HEK293 (cell line): ENCODE data around the gene S100A14.

Experiments used
- FEZF1 ChIP-seq: fragments of 450-650 bp; formaldehyde crosslinking; IDR thresholded peaks from 2 replicates; pipeline ENCODE4 v1.5.1; 2016; ENCODE audit warnings: missing biosample characterization, missing genetic modification characterization
- GFI1B ChIP-seq: fragments of 450-650 bp; formaldehyde crosslinking; IDR thresholded peaks from 2 replicates; pipeline ENCODE4 v1.5.1; 2016; ENCODE audit warnings: missing biosample characterization, missing genetic modification characterization
- GLI4 ChIP-seq: fragments of 450-650 bp; formaldehyde crosslinking; IDR thresholded peaks from 2 replicates; pipeline ENCODE4 v1.5.1; 2016; ENCODE audit warnings: missing biosample characterization, missing genetic modification characterization
- GLIS1 ChIP-seq: fragments of 450-650 bp; formaldehyde crosslinking; IDR thresholded peaks from 2 replicates; pipeline ENCODE4 v1.5.1; 2016; ENCODE audit warnings: missing biosample characterization, missing genetic modification characterization
- OSR2 ChIP-seq: fragments of 450-650 bp; formaldehyde crosslinking; IDR thresholded peaks from 2 replicates; pipeline ENCODE4 v1.5.1; 2016; ENCODE audit warnings: missing biosample characterization, missing genetic modification characterization
- SP2 ChIP-seq: fragments of 450-650 bp; formaldehyde crosslinking; IDR thresholded peaks from 2 replicates; pipeline ENCODE4 v1.5.1; 2016; ENCODE audit warnings: missing biosample characterization, missing genetic modification characterization
- WT1 ChIP-seq: fragments of 450-650 bp; formaldehyde crosslinking; IDR thresholded peaks from 2 replicates; pipeline ENCODE4 v1.5.1; 2016; ENCODE audit warnings: missing biosample characterization, missing genetic modification characterization
- ZBTB8A ChIP-seq: fragments of 450-650 bp; formaldehyde crosslinking; IDR thresholded peaks from 2 replicates; pipeline ENCODE4 v1.5.1; 2016; ENCODE audit warnings: missing biosample characterization, missing genetic modification characterization
- ZFP69B ChIP-seq: fragments of 450-650 bp; formaldehyde crosslinking; IDR thresholded peaks from 2 replicates; pipeline ENCODE4 v1.5.1; 2016; ENCODE audit warnings: missing biosample characterization, missing genetic modification characterization
- ZNF121 ChIP-seq: fragments of 450-650 bp; formaldehyde crosslinking; IDR thresholded peaks from 2 replicates; pipeline ENCODE4 v1.5.1; 2016; ENCODE audit warnings: missing biosample characterization, missing genetic modification characterization
- ZNF24 ChIP-seq: fragments of 450-650 bp; formaldehyde crosslinking; IDR thresholded peaks from 2 replicates; pipeline ENCODE4 v1.5.1; 2016; ENCODE audit warnings: missing biosample characterization, missing genetic modification characterization
- ZNF341 ChIP-seq: fragments of 450-650 bp; formaldehyde crosslinking; IDR thresholded peaks from 2 replicates; pipeline ENCODE4; 2016; ENCODE audit warnings: low read depth, missing biosample characterization, missing genetic modification characterization
- ZNF394 ChIP-seq: fragments of 450-650 bp; formaldehyde crosslinking; IDR thresholded peaks from 2 replicates; pipeline ENCODE4 v1.5.1; 2016; ENCODE audit warnings: missing biosample characterization, missing genetic modification characterization, mild to moderate bottlenecking, moderate library complexity, borderline replicate concordance
- ZNF423 ChIP-seq: fragments of 450-650 bp; formaldehyde crosslinking; IDR thresholded peaks from 2 replicates; pipeline ENCODE4 v1.5.1; 2016; ENCODE audit warnings: missing biosample characterization, missing genetic modification characterization
- ZNF48 ChIP-seq: fragments of 450-650 bp; formaldehyde crosslinking; IDR thresholded peaks from 2 replicates; pipeline ENCODE4 v1.5.1; 2016; ENCODE audit warnings: missing biosample characterization, missing genetic modification characterization
- ZNF660 ChIP-seq: fragments of 450-650 bp; IDR thresholded peaks from 2 replicates; pipeline ENCODE4 v1.5.1; 2018; ENCODE audit warnings: missing biosample characterization, mild to moderate bottlenecking, missing genetic modification characterization
- ZNF777 ChIP-seq: fragments of 450-650 bp; formaldehyde crosslinking; IDR thresholded peaks from 2 replicates; pipeline ENCODE4 v1.5.1; 2017; ENCODE audit warnings: missing biosample characterization, missing genetic modification characterization, borderline replicate concordance
- ZNF785 ChIP-seq: fragments of 450-650 bp; formaldehyde crosslinking; IDR thresholded peaks from 2 replicates; pipeline ENCODE4 v1.5.1; 2016; ENCODE audit warnings: missing biosample characterization, missing genetic modification characterization
- TF ChIP-seq, protein P1 (sequence below): fragments of 450-650 bp; formaldehyde crosslinking; IDR thresholded peaks from 2 replicates; pipeline ENCODE4 v1.5.1; 2016; ENCODE audit warnings: missing biosample characterization, missing genetic modification characterization
- TF ChIP-seq, protein P2 (sequence below): fragments of 450-650 bp; formaldehyde crosslinking; IDR thresholded peaks from 2 replicates; pipeline ENCODE4 v1.5.1; 2016; ENCODE audit warnings: missing biosample characterization, missing genetic modification characterization
- TF ChIP-seq, protein P3 (sequence below): fragments of 450-650 bp; formaldehyde crosslinking; IDR thresholded peaks from 2 replicates; pipeline ENCODE4 v1.5.1; 2016; ENCODE audit warnings: missing biosample characterization, missing genetic modification characterization
- TF ChIP-seq, protein P4 (sequence below): fragments of 450-650 bp; formaldehyde crosslinking; IDR thresholded peaks from 2 replicates; pipeline ENCODE4 v1.5.1; 2016; ENCODE audit warnings: missing biosample characterization, missing genetic modification characterization
- TF ChIP-seq, protein P5 (sequence below): fragments of 450-650 bp; formaldehyde crosslinking; IDR thresholded peaks from 2 replicates; pipeline ENCODE4 v1.5.1; 2017; ENCODE audit warnings: missing biosample characterization, missing genetic modification characterization
- TF ChIP-seq, protein P6 (sequence below): sonication (generic); formaldehyde crosslinking; IDR thresholded peaks from 2 replicates; pipeline ENCODE4 v1.8.1; 2022; ENCODE audit warnings: mild to moderate bottlenecking, moderate library complexity, missing genetic modification reagents

S100A14 gene

DNA sequence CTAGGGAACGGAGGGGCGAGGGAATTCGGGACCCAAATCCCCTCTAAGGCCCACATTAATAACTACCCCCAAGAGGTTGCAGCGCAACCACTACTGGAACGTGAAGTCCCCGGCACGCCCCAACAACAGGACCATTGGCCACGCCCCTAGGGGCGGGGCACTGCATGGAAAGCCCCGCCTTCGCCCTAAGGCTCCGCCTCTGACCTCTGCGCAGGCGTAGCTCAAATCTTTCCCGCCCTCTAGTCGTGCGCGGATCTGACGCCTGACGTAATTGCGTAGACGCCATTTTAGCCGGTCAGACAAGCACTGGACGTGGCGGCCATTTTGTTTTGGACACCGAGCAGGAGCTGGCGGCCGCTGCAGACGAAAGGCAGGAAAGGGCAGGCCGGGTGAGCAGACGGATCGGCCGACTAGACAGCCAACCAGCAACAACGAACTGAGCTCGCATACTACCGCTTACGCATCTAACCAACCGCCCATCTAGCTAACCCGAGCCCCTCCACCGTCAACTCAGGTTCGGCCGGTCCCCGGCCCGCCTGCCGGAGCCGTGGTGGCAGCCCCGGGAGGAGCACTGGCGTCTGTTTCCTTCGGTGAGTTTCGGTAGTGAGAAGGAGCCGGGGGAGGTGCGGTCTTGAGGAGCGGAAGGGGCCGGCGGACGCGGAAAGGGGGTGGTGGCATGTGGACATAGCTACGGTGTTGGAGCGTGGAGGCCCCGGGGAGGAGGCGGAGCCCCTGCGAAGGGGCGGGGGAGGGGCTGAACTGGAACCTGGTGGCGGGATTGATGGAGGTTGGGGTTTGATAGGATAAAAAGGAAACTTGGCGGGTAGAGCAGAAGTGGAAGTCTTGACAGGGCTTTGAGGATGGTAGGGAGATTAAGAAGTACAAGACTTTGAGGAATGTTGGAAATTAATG lies 17.9 kb upstream of the S100A14 start, which contains the start of gene CHTOP (continued):
- TF ChIP-seq, protein P1, sequence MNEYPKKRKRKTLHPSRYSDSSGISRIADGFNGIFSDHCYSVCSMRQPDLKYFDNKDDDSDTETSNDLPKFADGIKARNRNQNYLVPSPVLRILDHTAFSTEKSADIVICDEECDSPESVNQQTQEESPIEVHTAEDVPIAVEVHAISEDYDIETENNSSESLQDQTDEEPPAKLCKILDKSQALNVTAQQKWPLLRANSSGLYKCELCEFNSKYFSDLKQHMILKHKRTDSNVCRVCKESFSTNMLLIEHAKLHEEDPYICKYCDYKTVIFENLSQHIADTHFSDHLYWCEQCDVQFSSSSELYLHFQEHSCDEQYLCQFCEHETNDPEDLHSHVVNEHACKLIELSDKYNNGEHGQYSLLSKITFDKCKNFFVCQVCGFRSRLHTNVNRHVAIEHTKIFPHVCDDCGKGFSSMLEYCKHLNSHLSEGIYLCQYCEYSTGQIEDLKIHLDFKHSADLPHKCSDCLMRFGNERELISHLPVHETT (tag by site-specific recombination) = peak; percentile 82; the same call in 1 of the 2 replicates
- TF ChIP-seq ZNF785 (tag by site-specific recombination) (0 out of 2 replicates have a peak, but pooled peaks have one; percentile 14), ZNF394 (tag by site-specific recombination) (peak; percentile 61; the same call in 1 of the 2 replicates), GLI4 (tag by site-specific recombination) (no peak), ZNF777 (tag by site-specific recombination) (peak; percentile 89), ZNF660 (tag by site-specific recombination) (peak; percentile 87), ZNF24 (peak; percentile 91), ZFP69B (peak; percentile 85), GLIS1 (peak; percentile 48; the same call in 1 of the 2 replicates), GFI1B (no peak), ZNF341 (peak; percentile 91), OSR2 (tag by site-specific recombination) (peak; percentile 48; the same call in 1 of the 2 replicates), SP2 (peak; percentile 89), ZNF423 (tag by site-specific recombination) (peak; percentile 37; the same call in 1 of the 2 replicates), FEZF1 (tag by site-specific recombination) (peak; percentile 10; the same call in 1 of the 2 replicates), ZNF48 (no peak), ZBTB8A (peak; percentile 30; the same call in 1 of the 2 replicates), WT1 (tag by site-specific recombination) (peak; percentile 48; the same call in 1 of the 2 replicates), ZNF121 (tag by site-specific recombination) (no peak)
- TF ChIP-seq, protein P2, sequence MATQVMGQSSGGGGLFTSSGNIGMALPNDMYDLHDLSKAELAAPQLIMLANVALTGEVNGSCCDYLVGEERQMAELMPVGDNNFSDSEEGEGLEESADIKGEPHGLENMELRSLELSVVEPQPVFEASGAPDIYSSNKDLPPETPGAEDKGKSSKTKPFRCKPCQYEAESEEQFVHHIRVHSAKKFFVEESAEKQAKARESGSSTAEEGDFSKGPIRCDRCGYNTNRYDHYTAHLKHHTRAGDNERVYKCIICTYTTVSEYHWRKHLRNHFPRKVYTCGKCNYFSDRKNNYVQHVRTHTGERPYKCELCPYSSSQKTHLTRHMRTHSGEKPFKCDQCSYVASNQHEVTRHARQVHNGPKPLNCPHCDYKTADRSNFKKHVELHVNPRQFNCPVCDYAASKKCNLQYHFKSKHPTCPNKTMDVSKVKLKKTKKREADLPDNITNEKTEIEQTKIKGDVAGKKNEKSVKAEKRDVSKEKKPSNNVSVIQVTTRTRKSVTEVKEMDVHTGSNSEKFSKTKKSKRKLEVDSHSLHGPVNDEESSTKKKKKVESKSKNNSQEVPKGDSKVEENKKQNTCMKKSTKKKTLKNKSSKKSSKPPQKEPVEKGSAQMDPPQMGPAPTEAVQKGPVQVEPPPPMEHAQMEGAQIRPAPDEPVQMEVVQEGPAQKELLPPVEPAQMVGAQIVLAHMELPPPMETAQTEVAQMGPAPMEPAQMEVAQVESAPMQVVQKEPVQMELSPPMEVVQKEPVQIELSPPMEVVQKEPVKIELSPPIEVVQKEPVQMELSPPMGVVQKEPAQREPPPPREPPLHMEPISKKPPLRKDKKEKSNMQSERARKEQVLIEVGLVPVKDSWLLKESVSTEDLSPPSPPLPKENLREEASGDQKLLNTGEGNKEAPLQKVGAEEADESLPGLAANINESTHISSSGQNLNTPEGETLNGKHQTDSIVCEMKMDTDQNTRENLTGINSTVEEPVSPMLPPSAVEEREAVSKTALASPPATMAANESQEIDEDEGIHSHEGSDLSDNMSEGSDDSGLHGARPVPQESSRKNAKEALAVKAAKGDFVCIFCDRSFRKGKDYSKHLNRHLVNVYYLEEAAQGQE (tag by site-specific recombination) = peak; percentile 55
- TF ChIP-seq, protein P3, sequence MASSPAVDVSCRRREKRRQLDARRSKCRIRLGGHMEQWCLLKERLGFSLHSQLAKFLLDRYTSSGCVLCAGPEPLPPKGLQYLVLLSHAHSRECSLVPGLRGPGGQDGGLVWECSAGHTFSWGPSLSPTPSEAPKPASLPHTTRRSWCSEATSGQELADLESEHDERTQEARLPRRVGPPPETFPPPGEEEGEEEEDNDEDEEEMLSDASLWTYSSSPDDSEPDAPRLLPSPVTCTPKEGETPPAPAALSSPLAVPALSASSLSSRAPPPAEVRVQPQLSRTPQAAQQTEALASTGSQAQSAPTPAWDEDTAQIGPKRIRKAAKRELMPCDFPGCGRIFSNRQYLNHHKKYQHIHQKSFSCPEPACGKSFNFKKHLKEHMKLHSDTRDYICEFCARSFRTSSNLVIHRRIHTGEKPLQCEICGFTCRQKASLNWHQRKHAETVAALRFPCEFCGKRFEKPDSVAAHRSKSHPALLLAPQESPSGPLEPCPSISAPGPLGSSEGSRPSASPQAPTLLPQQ (tag by site-specific recombination) = peak; percentile 87
- TF ChIP-seq, protein P4, sequence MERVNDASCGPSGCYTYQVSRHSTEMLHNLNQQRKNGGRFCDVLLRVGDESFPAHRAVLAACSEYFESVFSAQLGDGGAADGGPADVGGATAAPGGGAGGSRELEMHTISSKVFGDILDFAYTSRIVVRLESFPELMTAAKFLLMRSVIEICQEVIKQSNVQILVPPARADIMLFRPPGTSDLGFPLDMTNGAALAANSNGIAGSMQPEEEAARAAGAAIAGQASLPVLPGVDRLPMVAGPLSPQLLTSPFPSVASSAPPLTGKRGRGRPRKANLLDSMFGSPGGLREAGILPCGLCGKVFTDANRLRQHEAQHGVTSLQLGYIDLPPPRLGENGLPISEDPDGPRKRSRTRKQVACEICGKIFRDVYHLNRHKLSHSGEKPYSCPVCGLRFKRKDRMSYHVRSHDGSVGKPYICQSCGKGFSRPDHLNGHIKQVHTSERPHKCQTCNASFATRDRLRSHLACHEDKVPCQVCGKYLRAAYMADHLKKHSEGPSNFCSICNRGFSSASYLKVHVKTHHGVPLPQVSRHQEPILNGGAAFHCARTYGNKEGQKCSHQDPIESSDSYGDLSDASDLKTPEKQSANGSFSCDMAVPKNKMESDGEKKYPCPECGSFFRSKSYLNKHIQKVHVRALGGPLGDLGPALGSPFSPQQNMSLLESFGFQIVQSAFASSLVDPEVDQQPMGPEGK (tag by site-specific recombination) = peak; percentile 79
- TF ChIP-seq, protein P5, sequence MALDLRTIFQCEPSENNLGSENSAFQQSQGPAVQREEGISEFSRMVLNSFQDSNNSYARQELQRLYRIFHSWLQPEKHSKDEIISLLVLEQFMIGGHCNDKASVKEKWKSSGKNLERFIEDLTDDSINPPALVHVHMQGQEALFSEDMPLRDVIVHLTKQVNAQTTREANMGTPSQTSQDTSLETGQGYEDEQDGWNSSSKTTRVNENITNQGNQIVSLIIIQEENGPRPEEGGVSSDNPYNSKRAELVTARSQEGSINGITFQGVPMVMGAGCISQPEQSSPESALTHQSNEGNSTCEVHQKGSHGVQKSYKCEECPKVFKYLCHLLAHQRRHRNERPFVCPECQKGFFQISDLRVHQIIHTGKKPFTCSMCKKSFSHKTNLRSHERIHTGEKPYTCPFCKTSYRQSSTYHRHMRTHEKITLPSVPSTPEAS (tag by site-specific recombination) = peak; percentile 63
- TF ChIP-seq, protein P6, sequence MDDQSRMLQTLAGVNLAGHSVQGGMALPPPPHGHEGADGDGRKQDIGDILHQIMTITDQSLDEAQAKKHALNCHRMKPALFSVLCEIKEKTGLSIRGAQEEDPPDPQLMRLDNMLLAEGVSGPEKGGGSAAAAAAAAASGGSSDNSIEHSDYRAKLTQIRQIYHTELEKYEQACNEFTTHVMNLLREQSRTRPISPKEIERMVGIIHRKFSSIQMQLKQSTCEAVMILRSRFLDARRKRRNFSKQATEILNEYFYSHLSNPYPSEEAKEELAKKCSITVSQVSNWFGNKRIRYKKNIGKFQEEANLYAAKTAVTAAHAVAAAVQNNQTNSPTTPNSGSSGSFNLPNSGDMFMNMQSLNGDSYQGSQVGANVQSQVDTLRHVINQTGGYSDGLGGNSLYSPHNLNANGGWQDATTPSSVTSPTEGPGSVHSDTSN = no peak
